Measurements from ENCODE around the gene FAM114A1. TPM values are rescaled to one million over a fixed set of nuclear protein-coding genes. Genes with fewer than 3 reads are reported as not detected.

Gene FAM114A1
- total and polyA plus RNA-seq, 5 donors: 13.9 to 48.2 (median 34.9) TPM

DNA sequence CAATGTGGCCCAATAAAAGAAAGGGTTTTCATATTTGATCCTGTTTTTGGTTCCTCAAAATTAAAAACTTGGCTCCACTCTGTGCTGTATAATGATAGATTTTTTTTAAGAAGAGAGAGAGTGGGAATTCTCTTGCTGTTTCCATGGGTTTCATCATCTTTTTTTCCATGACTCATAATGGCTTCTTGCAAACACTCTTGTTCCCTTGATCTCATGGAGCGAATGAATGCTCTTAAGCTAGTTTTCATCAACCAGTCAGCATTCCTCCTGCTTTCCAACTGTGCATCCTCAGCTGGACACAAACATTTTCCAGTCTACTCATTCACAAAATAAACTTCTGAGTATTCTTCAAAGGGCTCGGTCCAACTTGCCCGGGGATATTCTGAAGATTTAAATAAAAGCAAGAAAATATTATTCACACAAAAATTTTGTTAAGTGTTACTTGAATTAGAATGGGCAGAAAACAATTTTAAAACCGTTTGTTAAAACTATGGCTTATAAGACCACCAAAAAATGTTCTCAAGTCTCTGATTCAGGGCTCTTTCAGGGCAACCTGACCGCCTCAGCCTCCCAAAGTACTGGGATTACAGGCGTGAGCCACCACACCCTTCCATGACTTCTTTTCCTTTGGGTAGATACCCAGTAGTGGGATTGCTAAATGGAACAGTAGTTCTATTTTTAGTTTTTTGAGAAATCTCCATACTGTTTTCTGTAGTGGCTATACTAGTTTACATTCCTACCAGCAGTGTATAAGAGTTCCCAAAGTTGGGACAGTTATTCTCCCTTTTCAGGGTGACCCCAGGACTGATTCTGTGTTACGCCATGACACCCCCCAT lies 99.9 kb downstream of the FAM114A1 start:
- Histone ChIP-seq H3K4me1 (ENCODE audit: control insufficient read depth, insufficient read depth, low read length) (no peaks in the 10 kb centered on the region), H3K27me3 (ENCODE audit: control insufficient read depth, insufficient read depth) (no peaks in the 10 kb centered on the region), H3K9me3 (ENCODE audit: control insufficient read depth, low read length) (no peaks in the 10 kb centered on the region), H3K4me3 (ENCODE audit: low read length) (no peak overlapping the region), H3K27ac (ENCODE audit: low read length) (no peak overlapping the region)
- intact Hi-C loops (cut with DNase I): no loop called here
- peak; percentile 50 to 55 for ATAC-seq
- 83% methylated on average over 7 of the region's 7 CpGs for WGBS
- DNase-seq: no peak

DNA sequence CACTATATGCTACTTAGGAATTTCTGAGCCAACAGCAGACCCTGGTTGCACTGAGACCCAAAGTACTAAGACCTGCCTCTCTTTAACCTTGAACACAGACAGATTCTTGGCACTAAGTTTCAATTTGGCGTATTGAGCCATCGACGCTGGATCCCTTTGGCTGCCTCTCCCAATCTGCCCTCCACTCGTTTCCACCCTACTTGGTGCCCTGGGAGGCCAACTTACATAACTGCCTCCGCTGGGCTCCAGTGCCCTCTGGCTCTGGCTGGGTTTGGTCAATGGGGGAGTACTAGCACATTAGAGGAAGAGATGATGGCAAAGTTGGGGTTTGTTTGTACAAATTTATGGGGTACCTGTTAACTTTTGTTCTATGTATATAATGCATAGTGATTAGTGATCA lies 101.1 kb downstream of the FAM114A1 start:
- ATAC-seq (no peak), DNase-seq (no peak)
- no peaks in the 10 kb centered on the region for H3K27me3 ChIP-seq (ENCODE audit: control insufficient read depth, insufficient read depth)
- intact Hi-C loops (cut with DNase I): no loop called here
- 91% methylated on average over 5 of the region's 5 CpGs for WGBS
- no peak overlapping the region for H3K4me3 ChIP-seq (ENCODE audit: low read length)
- H3K4me1 ChIP-seq (ENCODE audit: control insufficient read depth, insufficient read depth, low read length): no peaks in the 10 kb centered on the region
- H3K9me3 ChIP-seq (ENCODE audit: control insufficient read depth, low read length): no peaks in the 10 kb centered on the region
- H3K27ac ChIP-seq (ENCODE audit: low read length): no peak overlapping the region

DNA sequence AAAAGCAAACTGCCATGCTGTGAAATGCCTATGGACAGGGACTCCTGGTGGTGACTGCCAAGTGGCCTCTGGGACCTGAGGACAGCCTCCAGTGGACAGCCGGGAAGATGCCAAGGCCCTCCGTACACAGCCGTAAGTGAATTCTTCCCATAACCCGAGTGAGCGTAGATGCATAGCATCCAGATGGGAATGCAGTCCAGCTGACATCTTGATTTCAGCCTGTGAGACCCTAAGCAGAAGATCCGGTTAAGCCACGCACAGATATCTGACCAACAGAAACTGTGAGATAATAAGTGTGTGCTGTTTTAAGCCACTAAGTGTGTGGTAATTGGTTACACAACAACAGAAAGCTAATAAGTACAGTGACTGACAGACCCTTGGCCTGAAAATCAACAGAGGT lies 108.7 kb downstream of the FAM114A1 start:
- H3K4me3 ChIP-seq (ENCODE audit: low read length): no peak overlapping the region
- ATAC-seq (no peak), DNase-seq (no peak)
- H3K27me3 ChIP-seq (ENCODE audit: control insufficient read depth, insufficient read depth): no peaks in the 10 kb centered on the region
- intact Hi-C loops (cut with DNase I): no loop called here
- WGBS: 89% methylated on average over 7 of the region's 7 CpGs
- H3K27ac ChIP-seq (ENCODE audit: low read length): no peak overlapping the region
- no peaks in the 10 kb centered on the region for H3K9me3 ChIP-seq (ENCODE audit: control insufficient read depth, low read length)
- H3K4me1 ChIP-seq (ENCODE audit: control insufficient read depth, insufficient read depth, low read length): no peaks in the 10 kb centered on the region

DNA sequence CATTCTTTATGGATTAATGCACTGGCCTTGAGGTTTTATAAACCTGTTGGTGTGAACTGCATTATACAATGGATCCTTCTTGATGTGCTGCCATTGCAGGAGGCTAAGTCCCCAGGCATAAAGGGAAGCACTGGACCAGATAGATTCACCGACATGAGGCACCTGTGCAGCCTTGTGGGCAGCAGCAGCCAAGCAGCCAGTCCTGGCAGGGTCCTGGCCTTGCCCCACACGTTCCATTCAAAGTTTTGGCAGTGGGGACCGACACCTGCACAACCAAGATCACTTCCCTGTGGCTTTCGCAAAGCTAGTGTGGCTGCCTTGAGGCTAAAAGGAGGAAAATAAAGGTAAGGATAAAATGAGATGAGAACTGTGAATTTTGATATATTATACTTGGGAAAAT lies 111.5 kb downstream of the FAM114A1 start:
- no peaks in the 10 kb centered on the region for H3K9me3 ChIP-seq (ENCODE audit: control insufficient read depth, low read length)
- H3K27me3 ChIP-seq (ENCODE audit: control insufficient read depth, insufficient read depth): no peaks in the 10 kb centered on the region
- WGBS: 90% methylated on average over 4 of the region's 4 CpGs
- H3K4me1 ChIP-seq (ENCODE audit: control insufficient read depth, insufficient read depth, low read length): no peaks in the 10 kb centered on the region
- ATAC-seq (no peak), DNase-seq (no peak)
- intact Hi-C loops (cut with DNase I): no loop called here
- no peak overlapping the region for H3K27ac ChIP-seq (ENCODE audit: low read length)
- H3K4me3 ChIP-seq (ENCODE audit: low read length): no peak overlapping the region

DNA sequence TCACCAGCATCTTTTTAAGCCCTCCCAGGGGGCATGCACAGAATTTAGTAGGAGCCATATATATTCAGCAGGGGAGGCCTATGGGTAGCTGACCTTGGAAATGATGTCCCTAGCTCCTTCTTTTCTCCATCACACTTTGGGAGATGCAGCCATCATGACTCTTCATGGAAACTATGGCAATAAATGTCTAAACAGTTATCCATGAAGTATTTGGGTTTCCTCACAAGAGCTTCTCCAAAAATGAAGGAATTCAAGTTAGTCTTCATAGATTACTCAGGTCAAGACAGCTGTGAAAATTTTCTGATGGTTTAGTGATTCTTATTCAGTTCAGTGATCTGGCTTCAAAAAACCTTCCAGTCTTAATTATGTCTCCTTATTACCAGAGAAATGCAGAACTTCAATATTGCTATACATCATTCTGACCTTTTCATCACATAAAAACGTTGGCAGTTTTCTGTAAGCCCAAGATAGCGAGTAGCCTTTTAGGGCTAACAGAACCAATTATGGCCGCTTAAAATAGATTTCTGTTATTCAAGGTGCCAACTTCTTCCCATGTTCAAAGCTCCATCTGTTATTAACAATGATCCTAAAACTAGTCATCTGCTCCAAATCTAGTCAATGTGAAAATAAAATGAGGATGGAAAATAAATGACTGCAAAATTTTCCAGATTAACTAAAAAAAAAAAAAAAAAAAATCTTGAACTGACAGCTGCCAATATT lies 112.1 kb downstream of the FAM114A1 start:
- Histone ChIP-seq H3K27me3 (ENCODE audit: control insufficient read depth, insufficient read depth) (no peaks in the 10 kb centered on the region), H3K27ac (ENCODE audit: low read length) (no peak overlapping the region), H3K4me3 (ENCODE audit: low read length) (no peak overlapping the region), H3K9me3 (ENCODE audit: control insufficient read depth, low read length) (no peaks in the 10 kb centered on the region), H3K4me1 (ENCODE audit: control insufficient read depth, insufficient read depth, low read length) (no peaks in the 10 kb centered on the region)
- intact Hi-C loops (cut with DNase I): no loop called here
- ATAC-seq (no peak), DNase-seq (no peak)
- 76% methylated on average over 3 of the region's 3 CpGs for WGBS

DNA sequence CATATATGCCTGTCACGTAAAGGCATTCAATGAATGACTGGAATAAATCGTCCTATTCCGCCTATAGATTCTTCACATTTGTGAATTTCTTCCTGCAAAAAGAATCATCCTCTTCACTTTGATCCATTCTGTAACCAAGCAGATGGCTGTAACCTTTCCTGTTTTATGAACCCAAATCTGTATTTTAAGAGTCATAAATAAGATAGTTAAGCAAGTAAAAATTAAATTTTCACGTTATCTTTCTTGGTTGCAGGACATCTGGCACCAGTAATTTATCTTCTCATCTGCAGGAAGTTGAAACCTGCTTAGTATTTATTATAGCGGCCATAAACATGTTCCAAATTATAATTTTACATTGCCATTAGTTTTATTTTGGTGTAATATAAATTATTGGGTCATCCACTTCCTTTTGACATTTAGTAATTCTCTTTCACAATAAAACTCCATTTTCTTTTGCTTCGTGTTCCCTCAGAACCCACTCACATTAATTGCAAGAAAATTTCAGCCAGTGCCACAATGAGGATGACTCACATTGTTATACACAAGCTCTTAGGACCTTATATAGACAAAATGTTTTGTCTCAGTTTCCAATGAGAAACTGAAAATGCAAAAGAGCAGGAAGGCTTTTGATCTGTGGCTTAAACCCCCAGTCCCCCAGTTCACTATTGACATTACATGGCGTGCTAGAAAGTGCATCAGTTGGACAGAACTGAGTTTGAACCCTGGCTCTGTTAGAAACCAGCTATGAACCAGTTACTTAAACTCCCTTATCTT lies 113.5 kb downstream of the FAM114A1 start:
- Histone ChIP-seq H3K27ac (ENCODE audit: low read length) (no peak overlapping the region), H3K9me3 (ENCODE audit: control insufficient read depth, low read length) (no peaks in the 10 kb centered on the region), H3K4me3 (ENCODE audit: low read length) (no peak overlapping the region), H3K4me1 (ENCODE audit: control insufficient read depth, insufficient read depth, low read length) (no peaks in the 10 kb centered on the region), H3K27me3 (ENCODE audit: control insufficient read depth, insufficient read depth) (no peaks in the 10 kb centered on the region)
- WGBS: 77% methylated on average over 7 of the region's 7 CpGs
- intact Hi-C loops (cut with DNase I): no loop called here
- ATAC-seq (no peak), DNase-seq (no peak)

DNA sequence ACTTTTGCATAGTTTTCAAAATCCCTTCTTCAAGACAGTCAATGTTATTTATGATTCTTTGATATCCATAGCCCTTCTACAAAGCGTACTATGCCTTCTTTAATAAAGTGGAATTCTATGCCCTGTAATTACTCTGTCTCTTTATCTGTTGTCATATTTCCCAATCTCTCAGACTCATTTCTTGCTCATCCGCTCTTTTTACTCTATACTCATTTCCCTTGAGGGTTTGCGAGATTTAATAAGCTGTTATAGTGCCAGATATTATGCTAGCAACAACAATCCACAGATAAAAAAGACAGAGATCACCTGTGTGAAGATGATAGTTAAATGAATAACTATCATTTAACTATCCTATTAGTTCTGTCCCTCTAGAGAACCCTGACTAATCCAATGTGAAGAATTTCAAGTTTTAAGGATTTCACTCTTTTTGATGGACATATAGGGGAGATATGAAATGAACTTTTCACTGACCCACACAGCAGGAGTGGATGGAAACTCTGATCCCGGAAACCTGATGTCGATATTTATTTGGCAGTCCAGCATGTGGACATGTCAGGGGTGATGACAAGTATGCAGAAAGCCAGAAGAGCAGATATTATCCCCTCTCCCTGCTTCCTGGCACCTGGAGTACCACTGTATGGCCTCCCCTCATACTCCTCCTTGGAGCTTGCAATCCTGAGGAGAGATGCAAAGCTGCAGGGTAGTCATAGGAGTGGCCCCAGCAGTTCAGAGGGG lies 114.9 kb downstream of the FAM114A1 start:
- Histone ChIP-seq H3K4me1 (ENCODE audit: control insufficient read depth, insufficient read depth, low read length) (no peaks in the 10 kb centered on the region), H3K4me3 (ENCODE audit: low read length) (no peak overlapping the region), H3K27me3 (ENCODE audit: control insufficient read depth, insufficient read depth) (no peaks in the 10 kb centered on the region), H3K9me3 (ENCODE audit: control insufficient read depth, low read length) (no peaks in the 10 kb centered on the region), H3K27ac (ENCODE audit: low read length) (no peak overlapping the region)
- DNase-seq: no peak
- ATAC-seq: no peak
- WGBS: 75% methylated on average over 5 of the region's 5 CpGs
- intact Hi-C loops (cut with DNase I): no loop called here

DNA sequence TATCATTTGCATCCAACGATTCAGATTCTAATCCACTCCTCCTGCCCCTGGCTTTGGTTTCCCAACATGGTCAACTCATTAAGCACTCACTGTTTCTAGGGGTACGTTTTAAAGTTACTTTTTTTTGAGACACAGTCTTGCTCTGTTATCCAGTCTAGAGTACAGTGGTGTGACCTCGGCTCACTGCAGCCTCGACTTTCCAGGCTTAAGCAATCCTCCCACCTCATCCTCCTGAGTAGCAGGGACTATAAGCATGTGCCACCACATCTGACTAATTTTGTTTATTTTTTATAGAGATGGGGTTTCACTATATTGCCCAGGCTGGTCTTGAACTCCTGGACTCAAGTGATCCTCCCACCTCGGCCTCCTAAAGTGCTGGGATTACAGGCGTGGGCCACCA lies 115.7 kb downstream of the FAM114A1 start:
- no peaks in the 10 kb centered on the region for H3K27me3 ChIP-seq (ENCODE audit: control insufficient read depth, insufficient read depth)
- H3K27ac ChIP-seq (ENCODE audit: low read length): no peak overlapping the region
- intact Hi-C loops (cut with DNase I): no loop called here
- no peaks in the 10 kb centered on the region for H3K9me3 ChIP-seq (ENCODE audit: control insufficient read depth, low read length)
- H3K4me3 ChIP-seq (ENCODE audit: low read length): no peak overlapping the region
- ATAC-seq: no peak
- 87% methylated on average over 6 of the region's 6 CpGs for WGBS
- no peaks in the 10 kb centered on the region for H3K4me1 ChIP-seq (ENCODE audit: control insufficient read depth, insufficient read depth, low read length)
- DNase-seq: no peak

DNA sequence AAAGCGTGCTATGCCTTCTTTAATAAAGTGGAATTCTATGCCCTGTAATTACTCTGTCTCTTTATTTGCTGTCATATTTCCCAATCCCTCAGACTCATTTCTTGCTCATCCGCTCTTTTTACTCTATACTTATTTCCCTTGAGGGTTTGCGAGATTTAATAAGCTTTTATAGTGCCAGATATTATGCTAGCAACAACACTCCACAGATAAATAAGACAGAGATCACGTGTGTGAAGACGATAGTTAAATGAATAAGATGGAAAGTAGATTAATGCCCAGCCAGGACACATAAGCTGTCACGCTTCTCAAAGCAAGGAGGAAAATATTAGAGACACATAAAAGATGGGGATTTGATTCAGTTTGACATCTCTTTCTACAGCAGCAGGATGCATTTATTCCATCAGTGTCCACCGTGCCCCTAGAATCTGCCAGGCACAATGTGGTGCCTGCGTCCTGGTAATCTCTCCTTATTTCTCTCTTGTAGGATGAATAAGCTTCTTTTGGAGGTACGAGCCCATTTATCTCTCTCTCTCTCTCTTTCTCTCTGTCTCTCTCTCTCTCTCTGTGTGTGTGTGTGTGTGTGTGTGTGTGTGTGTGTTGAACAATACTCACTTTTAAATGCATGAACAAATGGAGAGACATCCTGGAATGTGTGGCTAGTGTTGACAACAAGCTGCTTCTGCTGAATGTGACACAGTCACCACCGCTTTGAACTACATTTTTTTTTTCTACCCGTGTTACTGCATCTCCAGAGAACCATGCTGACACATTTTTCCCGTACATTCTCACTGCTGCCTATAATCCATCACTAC lies 116.4 kb downstream of the FAM114A1 start:
- Histone ChIP-seq H3K9me3 (ENCODE audit: control insufficient read depth, low read length) (no peaks in the 10 kb centered on the region), H3K4me1 (ENCODE audit: control insufficient read depth, insufficient read depth, low read length) (no peaks in the 10 kb centered on the region), H3K27me3 (ENCODE audit: control insufficient read depth, insufficient read depth) (no peaks in the 10 kb centered on the region), H3K4me3 (ENCODE audit: low read length) (no peak overlapping the region), H3K27ac (ENCODE audit: low read length) (no peak overlapping the region)
- intact Hi-C loops (cut with DNase I): no loop called here
- DNase-seq (no peak), ATAC-seq (no peak)
- WGBS: 53% methylated on average over 12 of the region's 12 CpGs

DNA sequence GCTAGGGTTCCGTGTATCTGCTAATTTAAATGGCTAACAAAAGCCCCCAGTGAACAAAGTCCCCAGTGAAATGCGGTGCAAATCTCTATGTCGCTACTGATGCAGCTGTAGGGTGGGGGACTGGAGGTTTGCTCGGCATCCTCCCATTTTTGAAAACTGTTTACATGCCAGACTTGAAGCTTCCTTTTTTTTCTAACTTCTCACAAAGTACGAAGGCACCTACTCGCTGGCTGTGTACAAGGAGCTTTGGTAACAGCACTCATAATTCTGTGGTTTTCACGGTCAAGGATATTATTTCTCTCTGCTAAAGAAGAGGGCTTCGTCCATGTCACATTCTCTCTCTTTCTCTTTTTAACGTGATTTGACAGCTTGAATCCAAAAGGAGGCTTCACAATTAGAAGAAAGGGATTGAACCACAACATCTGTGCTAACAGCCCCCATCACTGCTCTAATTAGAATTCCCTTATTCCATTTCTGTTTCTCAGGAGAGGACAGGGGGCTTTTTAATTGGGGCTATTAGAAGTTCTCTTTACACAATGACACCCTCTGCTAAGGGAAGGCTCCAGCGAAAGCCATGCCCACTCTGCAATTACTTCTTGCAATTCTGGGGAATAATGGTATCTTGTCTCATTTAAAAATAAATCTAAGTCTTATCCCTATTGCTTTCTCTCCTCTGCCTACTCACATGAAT lies 117.9 kb downstream of the FAM114A1 start:
- Histone ChIP-seq H3K4me3 (ENCODE audit: low read length) (no peak overlapping the region), H3K27ac (ENCODE audit: low read length) (no peak overlapping the region), H3K4me1 (ENCODE audit: control insufficient read depth, insufficient read depth, low read length) (no peaks in the 10 kb centered on the region), H3K27me3 (ENCODE audit: control insufficient read depth, insufficient read depth) (no peaks in the 10 kb centered on the region), H3K9me3 (ENCODE audit: control insufficient read depth, low read length) (no peaks in the 10 kb centered on the region)
- intact Hi-C loops (cut with DNase I): no loop called here
- WGBS: 77% methylated on average over 10 of the region's 10 CpGs
- no peak for ATAC-seq
- no peak for DNase-seq
